GM23248 (cell line): ENCODE measurements around the gene ZDHHC14.

Experiments used
- EZH2 ChIP-seq: fragments of 200-600 bp; sonication (generic); IDR thresholded peaks from 2 replicates; pipeline ENCODE4 v1.6.1; 2018; ENCODE audit warnings: antibody characterized with exemption, mild to moderate bottlenecking; ENCODE audit not compliant: insufficient read depth, poor library complexity, severe bottlenecking
- EZH2phosphoT487 ChIP-seq: fragments of 200-600 bp; sonication (generic); IDR thresholded peaks from 2 replicates; pipeline ENCODE4 v1.6.1; 2018; ENCODE audit warnings: antibody characterized with exemption, moderate library complexity, mild to moderate bottlenecking, low read depth; ENCODE audit not compliant: insufficient read depth

GRCh38 chr6:157628463-157628862 lies 247.5 kb downstream of the ZDHHC14 start:
- TF ChIP-seq EZH2 (no peak), EZH2phosphoT487 (no peak)
